ENCODE measurements around the gene ARSB. TPM values are rescaled to one million over a fixed set of nuclear protein-coding genes. Genes with fewer than 3 reads are reported as not detected.
"Not testable (repeated sequence)": the region's sequence is repeated elsewhere in the genome, so short reads cannot be mapped to it uniquely, and the experiment has no call there.

The ARSB gene
- total and polyA plus RNA-seq, 2 donors (not counting 1 experiment from before 2014, with no cell fraction given), result 10.1 to 27.7 TPM

- Histone ChIP-seq H2AFZ (ENCODE audit: low read length) (no peak overlapping the region), H3K36me3 (ENCODE audit: control insufficient read depth, insufficient read depth, low read length) (no peaks in the 10 kb centered on the region), H3K27ac (ENCODE audit: insufficient read depth, low read length) (no peak overlapping the region), H3K79me2 (ENCODE audit: control insufficient read depth, insufficient read depth, low read length) (no peaks in the 10 kb centered on the region), H3K4me1 (ENCODE audit: control insufficient read depth, extremely low read depth, insufficient read depth, low read length) (no peaks in the 10 kb centered on the region), H3K9ac (ENCODE audit: insufficient read depth, low read length) (no peak overlapping the region), H3K4me2 (ENCODE audit: extremely low read depth, insufficient read depth, low read length) (no peak overlapping the region), H3K9me3 (ENCODE audit: control insufficient read depth, insufficient read depth, low read depth, low read length) (no peaks in the 10 kb centered on the region), H3K27me3 (ENCODE audit: control insufficient read depth, insufficient read depth, low read length) (no peaks in the 10 kb centered on the region), H4K20me1 (ENCODE audit: control insufficient read depth, extremely low read depth, insufficient read depth, low read length) (no peaks in the 10 kb centered on the region), H3K4me3 (replicated peaks in 1 of 4; ENCODE audit: control extremely low read depth in 1 of 4, insufficient read depth in 1 of 4, low read depth in 3 of 4, low read length in 4 of 4) (no peak overlapping the region)
- no peak for TF ChIP-seq EZH2 (IDR thresholded peaks at IDR 0.05; ENCODE audit: low read length, missing control alignments)
- no peak for TF ChIP-seq CTCF (conservative IDR thresholded peaks at IDR 0.05 in 1 of 2, IDR thresholded peaks at IDR 0.05 in 1 of 2; ENCODE audit: low read depth in 1 of 2, low read length in 2 of 2)
- no peak for DNase-seq (ENCODE audit: low read depth in 2 of 2)
Observed at GRCh38 chr5:78734950-78735349, 250.2 kb downstream of the ARSB start.

GRCh38 chr5:78734094-78734845 lies 250.8 kb downstream of the ARSB start:
- no peaks in the 10 kb centered on the region for H4K20me1 ChIP-seq (ENCODE audit: control insufficient read depth, extremely low read depth, insufficient read depth, low read length)
- DNase-seq (ENCODE audit: low read depth in 2 of 2), result no peak

GRCh38 chr5:78732721-78733120 lies 252.4 kb downstream of the ARSB start:
- H2AFZ ChIP-seq (ENCODE audit: low read length), result not testable (repeated sequence)

More at GRCh38 chr5:78734094-78734845, 250.8 kb downstream of the ARSB start:
- Histone ChIP-seq H3K27me3 (ENCODE audit: control insufficient read depth, insufficient read depth, low read length) (no peaks in the 10 kb centered on the region), H3K9me3 (ENCODE audit: control insufficient read depth, insufficient read depth, low read depth, low read length) (no peaks in the 10 kb centered on the region), H3K4me1 (ENCODE audit: control insufficient read depth, extremely low read depth, insufficient read depth, low read length) (no peaks in the 10 kb centered on the region), H3K79me2 (ENCODE audit: control insufficient read depth, insufficient read depth, low read length) (no peaks in the 10 kb centered on the region), H3K4me2 (ENCODE audit: extremely low read depth, insufficient read depth, low read length) (no peak overlapping the region), H3K27ac (ENCODE audit: insufficient read depth, low read length) (no peak overlapping the region), H3K4me3 (replicated peaks in 1 of 4; ENCODE audit: control extremely low read depth in 1 of 4, insufficient read depth in 1 of 4, low read depth in 3 of 4, low read length in 4 of 4) (no peak overlapping the region), H3K36me3 (ENCODE audit: control insufficient read depth, insufficient read depth, low read length) (no peaks in the 10 kb centered on the region), H2AFZ (ENCODE audit: low read length) (no peak overlapping the region), H3K9ac (ENCODE audit: insufficient read depth, low read length) (no peak overlapping the region)
- TF ChIP-seq EZH2 (IDR thresholded peaks at IDR 0.05; ENCODE audit: low read length, missing control alignments) (no peak), CTCF (conservative IDR thresholded peaks at IDR 0.05 in 1 of 2, IDR thresholded peaks at IDR 0.05 in 1 of 2; ENCODE audit: low read depth in 1 of 2, low read length in 2 of 2) (no peak)

More at GRCh38 chr5:78732721-78733120, 252.4 kb downstream of the ARSB start:
- not testable (repeated sequence) for H3K4me2 ChIP-seq (ENCODE audit: extremely low read depth, insufficient read depth, low read length); H3K36me3 ChIP-seq (ENCODE audit: control insufficient read depth, insufficient read depth, low read length); H3K4me3 ChIP-seq (replicated peaks in 1 of 4; ENCODE audit: control extremely low read depth in 1 of 4, insufficient read depth in 1 of 4, low read depth in 3 of 4, low read length in 4 of 4); H3K27me3 ChIP-seq (ENCODE audit: control insufficient read depth, insufficient read depth, low read length); H4K20me1 ChIP-seq (ENCODE audit: control insufficient read depth, extremely low read depth, insufficient read depth, low read length); H3K4me1 ChIP-seq (ENCODE audit: control insufficient read depth, extremely low read depth, insufficient read depth, low read length); H3K9me3 ChIP-seq (ENCODE audit: control insufficient read depth, insufficient read depth, low read depth, low read length); H3K9ac ChIP-seq (ENCODE audit: insufficient read depth, low read length); H3K79me2 ChIP-seq (ENCODE audit: control insufficient read depth, insufficient read depth, low read length); DNase-seq (ENCODE audit: low read depth in 2 of 2); H3K27ac ChIP-seq (ENCODE audit: insufficient read depth, low read length)
